NCI-H524 (cell line): Measurements from ENCODE around the gene SOX9.
"Not testable (repeated sequence)": the region's sequence is repeated elsewhere in the genome, so short reads cannot be mapped to it uniquely, and the experiment has no call there.

Experiments used
- DNase-seq, 2 experiments: peaks; one replicate each; lab custom pipeline; 2025; lab: John Stamatoyannopoulos, UW

SOX9 gene

GRCh38 chr17:72111336-72111923 lies 9.4 kb upstream of the SOX9 start:
- DNase-seq, result peak; percentile 40 to 89

GRCh38 chr17:72111926-72112325 lies 8.9 kb upstream of the SOX9 start:
- not testable (repeated sequence) for DNase-seq

- DNase-seq, result no peak
These were observed 7.1 kb upstream of the SOX9 start for GRCh38 chr17:72113751-72114150.

GRCh38 chr17:72115781-72116525 lies 4.9 kb upstream of the SOX9 start:
- no peak for DNase-seq

GRCh38 chr17:72116661-72117521 lies 3.9 kb upstream of the SOX9 start:
- DNase-seq, result no peak

- DNase-seq, result no peak
These were observed 3.1 kb upstream of the SOX9 start for GRCh38 chr17:72117535-72118334.

GRCh38 chr17:72118335-72119076 lies 2.3 kb upstream of the SOX9 start:
- peak; percentile 65 to 77 for DNase-seq

GRCh38 chr17:72119077-72119872 lies 1.5 kb upstream of the SOX9 start:
- peak in 1 of 2 experiments; percentile 41 for DNase-seq

GRCh38 chr17:72119873-72120641 lies 763 bp upstream of the SOX9 start:
- peak; percentile 77 to 86 for DNase-seq

GRCh38 chr17:72121164-72122009 lies 567 bp downstream of the SOX9 start:
- peak in 1 of 2 experiments; percentile 63 for DNase-seq

GRCh38 chr17:72122010-72122764 lies 1.4 kb downstream of the SOX9 start:
- peak in 1 of 2 experiments; percentile 63 for DNase-seq

GRCh38 chr17:72122765-72123529 lies 2.1 kb downstream of the SOX9 start:
- peak in 1 of 2 experiments; percentile 22 for DNase-seq

GRCh38 chr17:72123530-72124437 lies 3.0 kb downstream of the SOX9 start:
- DNase-seq, result no peak

GRCh38 chr17:72124438-72124775 lies 3.6 kb downstream of the SOX9 start:
- no peak for DNase-seq

GRCh38 chr17:72125226-72125651 lies 4.4 kb downstream of the SOX9 start:
- DNase-seq, result peak; percentile 40 to 79

- DNase-seq, result no peak
These were observed 4.9 kb downstream of the SOX9 start for GRCh38 chr17:72125742-72126141.
